K562 (cell line): Measurements from ENCODE around the gene RSPH6A. TPM values are rescaled to one million over a fixed set of nuclear protein-coding genes. Genes with fewer than 3 reads are reported as not detected.

Experiments used
- ATF3 ChIP-seq, 2 experiments: fragments of 450-650 bp in 1 of 2; sonication (generic) in 1 of 2; formaldehyde crosslinking in 1 of 2; IDR thresholded peaks in 1 of 2; conservative IDR thresholded peaks in 1 of 2; 2 replicates each; pipeline versions ENCODE4 v1.6.1 to v1.8.1; 2016 to 2023; ENCODE audit warnings: mild to moderate bottlenecking in 2 of 2, moderate library complexity in 2 of 2, inconsistent platforms in 1 of 2, missing genetic modification reagents in 1 of 2
- CBX3 ChIP-seq, 2 experiments: IDR thresholded peaks; 1 replicate in 1 of 2; 2 replicates in 1 of 2; pipeline ENCODE4 v1.6.1; 2012; ENCODE audit warnings: inconsistent platforms in 2 of 2, low read length in 2 of 2, borderline replicate concordance in 1 of 2, control low read depth in 1 of 2
- CCAR2 ChIP-seq: fragments of 200-400 bp; formaldehyde crosslinking; IDR thresholded peaks from 2 replicates; pipeline ENCODE4 v1.6.1; 2017; ENCODE audit warnings: mild to moderate bottlenecking, low read depth, low read length
- CXXC5 ChIP-seq: fragments of 250-450 bp; sonication (Bioruptor Pico); IDR thresholded peaks from 2 replicates; pipeline ENCODE4 v1.8.0; 2022; ENCODE audit warnings: inconsistent platforms, mild to moderate bottlenecking, moderate library complexity
- GABPB1 ChIP-seq: sonication (generic); formaldehyde crosslinking; IDR thresholded peaks from 2 replicates; pipeline ENCODE4 v1.8.0; 2022; ENCODE audit warnings: mild to moderate bottlenecking, missing genetic modification reagents
- HCFC1 ChIP-seq: IDR thresholded peaks from 2 replicates; pipeline ENCODE4 v1.6.1; 2012; ENCODE audit warnings: low read depth, low read length, improper control_type of control experiment
- KLF1 ChIP-seq: fragments of 450-650 bp; IDR thresholded peaks from 2 replicates; pipeline ENCODE4 v1.6.1; 2016; ENCODE audit warnings: missing genetic modification characterization, missing compliant biosample characterization
- MCM2 ChIP-seq: fragments of 450-650 bp; IDR thresholded peaks from 2 replicates; pipeline ENCODE4 v1.6.1; 2017; ENCODE audit warnings: low read depth, mild to moderate bottlenecking
- PATZ1 ChIP-seq: fragments of 250-450 bp; sonication (Bioruptor Pico); IDR thresholded peaks from 2 replicates; pipeline ENCODE4 v1.5.0; 2020; ENCODE audit warnings: mild to moderate bottlenecking, borderline replicate concordance
- POLR2AphosphoS5 ChIP-seq: IDR thresholded peaks from 2 replicates; pipeline ENCODE4 v1.6.1; 2011; ENCODE audit warnings: mild to moderate bottlenecking, low read depth, low read length, moderate library complexity; ENCODE audit not compliant: control insufficient read depth, insufficient read depth
- RCOR1 ChIP-seq, 2 experiments: IDR thresholded peaks; 2 replicates each; pipeline ENCODE4 v1.6.1; 2012; ENCODE audit warnings: low read depth in 2 of 2, low read length in 2 of 2, borderline replicate concordance in 1 of 2, improper control_type of control experiment in 1 of 2
- SMC3 ChIP-seq: conservative IDR thresholded peaks from 2 replicates; pipeline ENCODE4 v1.6.1; 2011; ENCODE audit warnings: low read depth, low read length, improper control_type of control experiment; ENCODE audit not compliant: insufficient read depth
- THAP12 ChIP-seq: fragments of 250-450 bp; sonication (Bioruptor Pico); IDR thresholded peaks from 2 replicates; pipeline ENCODE4 v1.9.0; 2021; ENCODE audit warnings: mild to moderate bottlenecking, inconsistent platforms
- TSC22D4 ChIP-seq: fragments of 450-650 bp; IDR thresholded peaks from 2 replicates; pipeline ENCODE4 v1.6.1; 2016; ENCODE audit warnings: missing genetic modification characterization, missing biosample characterization, control low read depth
- ZHX1 ChIP-seq: fragments of 150-350 bp; conservative IDR thresholded peaks from 2 replicates; pipeline ENCODE4 v1.6.1; 2014; ENCODE audit warnings: low read length
- ZNF280A ChIP-seq: fragments of 450-650 bp; IDR thresholded peaks from 2 replicates; pipeline ENCODE4 v1.6.1; 2018; ENCODE audit warnings: mild to moderate bottlenecking, low read depth; ENCODE audit not compliant: partially characterized antibody
- polyA plus RNA-seq, 8 experiments: library from polyadenylated mRNA; depleted of rRNA in 4 of 8; stranded (reverse) in 5 of 8; unstranded in 3 of 8; fragments of >200 nt; fragmentation: Nextera tagmentation in 2 of 8; fragmentation: Illumina TruSeq in 1 of 8; extraction: Ambion mirVana in 2 of 8; extraction: Trizol in 1 of 8; gene quantifications; 2 replicates each; pipeline versions ENCODE4 v1.2.1 to v1.2.3, GENCODE V29; 2011 to 2014; ENCODE audit warnings: inconsistent platforms in 1 of 8, missing spikeins in 1 of 8
- total RNA-seq, 7 experiments: library from RNA; depleted of rRNA in 6 of 7; stranded (reverse); fragments of >200 nt in 6 of 7; fragmentation: Illumina TruSeq in 2 of 7; extraction: Trizol in 2 of 7; gene quantifications; 2 replicates each; pipeline versions ENCODE4 v1.2.1 to v1.2.3, GENCODE V29; 2011 to 2021; ENCODE audit warnings: low replicate concordance in 1 of 7

Gene RSPH6A
- total and polyA plus RNA-seq, 9 of the 15 experiments (the other 6 are each of a cell fraction or from before 2014, with no cell fraction given), result 0.03 to 0.15 (median 0.07) TPM; not detected in 5

GRCh38 chr19:45817010-45817724 lies 2.1 kb upstream of the RSPH6A start (continued):
- TF ChIP-seq ATF3 (IDR thresholded peaks at IDR 0.05) (no peak), ATF3 (CRISPR knock-in tag; conservative IDR thresholded peaks at IDR 0.05) (no peak), MCM2 (no peak), KLF1 (tag) (no peak), POLR2AphosphoS5 (0 out of 2 replicates have a peak, but pooled peaks have one; percentile 53), ZNF280A (no peak), CXXC5 (CRISPR knock-in tag) (peak; percentile 47; the same call in 1 of the 2 replicates), RCOR1 (IDR thresholded peaks at IDR 0.05; ENCODE audit: borderline replicate concordance in 1 of 2, low read depth in 2 of 2, low read length in 2 of 2) (peak; percentile 20 to 87; a peak in 2 of 4 replicates), THAP12 (CRISPR knock-in tag) (no peak), TSC22D4 (tag) (no peak), GABPB1 (CRISPR knock-in tag) (peak; percentile 44; the same call in 1 of the 2 replicates), HCFC1 (peak; percentile 52), SMC3 (peak; percentile 88), CCAR2 (no peak), CBX3 (IDR thresholded peaks at IDR 0.05; ENCODE audit: borderline replicate concordance in 1 of 2, low read length in 2 of 2) (peak in 1 of 2 experiments; percentile 72; a peak in 1 of 3 replicates), ZHX1 (peak; percentile 85; the same call in 1 of the 2 replicates), PATZ1 (CRISPR knock-in tag) (no peak)
